Glutamatergic neuron (in vitro differentiated cells): ENCODE measurements around the gene WDSUB1. TPM values are rescaled to one million over a fixed set of nuclear protein-coding genes. Genes with fewer than 3 reads are reported as not detected.

Experiments
- DNase-seq: peaks from one replicate; pipeline ENCODE4 v3.0.0; 2022
- H3K27ac Mint-ChIP-seq: one replicate; pipeline ENCODE4 v1.8.0; 2020; ENCODE audit warnings: mild to moderate bottlenecking, mixed read lengths, inconsistent platforms; ENCODE audit not compliant: unreplicated experiment
- H3K27me3 Mint-ChIP-seq: one replicate; pipeline ENCODE4 v1.8.0; 2020; ENCODE audit warnings: mild to moderate bottlenecking, moderate library complexity, mixed read lengths, inconsistent platforms; ENCODE audit not compliant: unreplicated experiment
- H3K36me3 Mint-ChIP-seq: one replicate; pipeline ENCODE4 v1.8.0; 2020; ENCODE audit warnings: mild to moderate bottlenecking, mixed read lengths, inconsistent platforms; ENCODE audit not compliant: unreplicated experiment
- H3K4me1 Mint-ChIP-seq: one replicate; pipeline ENCODE4 v1.8.0; 2020; ENCODE audit warnings: mild to moderate bottlenecking, low read depth, mixed read lengths, inconsistent platforms; ENCODE audit not compliant: unreplicated experiment
- H3K4me3 Mint-ChIP-seq: one replicate; pipeline ENCODE4 v1.8.0; 2020; ENCODE audit warnings: mild to moderate bottlenecking, mixed read lengths, inconsistent platforms; ENCODE audit not compliant: unreplicated experiment
- H3K9me3 Mint-ChIP-seq: one replicate; pipeline ENCODE4 v1.8.0; 2020; ENCODE audit warnings: mild to moderate bottlenecking, moderate library complexity, mixed read lengths, inconsistent platforms; ENCODE audit not compliant: unreplicated experiment
- CTCF ChIP-seq: fragments of 200-600 bp; sonication (generic); IDR thresholded peaks from one replicate; pipeline ENCODE4 v1.5.0; 2021; ENCODE audit not compliant: partially characterized antibody, unreplicated experiment
- microRNA-seq: library from miRNA; unstranded; fragments of <30 nt; microRNA quantifications from one replicate; pipeline ENCODE4, GENCODE V29; 2020; ENCODE audit not compliant: unreplicated experiment
- total RNA-seq: library from RNA; stranded (reverse); fragmentation: NEBNext Ultra II Directional; extraction: Animal tissue kit (Norgen Biotek cat#: 25700); gene quantifications from one replicate; pipeline ENCODE4 v1.2.1, GENCODE V29; 2021; ENCODE audit not compliant: unreplicated experiment

WDSUB1 gene
- total RNA-seq, 1 donor from 2014 or later, result 3.7 TPM

- H3K27me3 Mint-ChIP-seq, result peaks cover 2% of the 10 kb centered on the region
Observed at GRCh38 chr2:159186462-159186861, 100.0 kb downstream of the WDSUB1 start.

More at GRCh38 chr2:159186462-159186861, 100.0 kb downstream of the WDSUB1 start:
- Mint-ChIP-seq H3K4me1 (peaks cover 2% of the 10 kb centered on the region), H3K9me3 (peaks cover 2% of the 10 kb centered on the region), H3K36me3 (peaks cover 5% of the 10 kb centered on the region), H3K4me3 (no peak overlapping the region), H3K27ac (no peak overlapping the region)
- no peak for TF ChIP-seq CTCF
- no peak for DNase-seq

Small RNA genes lying within 50 kb of the gene (microRNA-seq; reads per million reads assigned to microRNA genes)
- gene MIR6888, result not detected
